Aorta (tissue), 5 donors: Measurements from ENCODE around the gene POLR1A. TPM values are rescaled to one million over a fixed set of nuclear protein-coding genes. Genes with fewer than 3 reads are reported as not detected.
"Not testable (repeated sequence)": the region's sequence is repeated elsewhere in the genome, so short reads cannot be mapped to it uniquely, and the experiment has no call there.

ENCODE experiments used
- ATAC-seq: fragments of 200-7000 bp; cut with Tn5 transposase; one replicate; pipeline ENCODE4 v1.9.1; 2022; ENCODE audit warnings: moderate library complexity; ENCODE audit not compliant: low FRiP score
- DNase-seq, 2 donors: peaks; one replicate each; pipeline ENCODE4 v3.0.0-alpha.2; 2020
- H3K27ac ChIP-seq, 2 donors: one replicate each; pipeline ENCODE4 v1.5.1; 2013; ENCODE audit warnings: low read length in 2 of 2, mild to moderate bottlenecking in 2 of 2, moderate library complexity in 2 of 2, control low read depth in 1 of 2, inconsistent platforms in 1 of 2, low read depth in 1 of 2
- H3K27me3 ChIP-seq, 2 donors: one replicate each; pipeline ENCODE4 v1.6.1; 2013; ENCODE audit warnings: control low read depth in 1 of 2, low read length in 1 of 2, mild to moderate bottlenecking in 1 of 2, moderate library complexity in 1 of 2; ENCODE audit not compliant: insufficient read depth in 2 of 2, control insufficient read depth in 1 of 2
- H3K36me3 ChIP-seq, 2 donors: one replicate each; pipeline ENCODE4 v1.6.1; 2013; ENCODE audit warnings: control low read depth in 1 of 2, low read length in 1 of 2, mild to moderate bottlenecking in 1 of 2; ENCODE audit not compliant: insufficient read depth in 2 of 2, control insufficient read depth in 1 of 2
- H3K4me1 ChIP-seq, 2 donors: one replicate each; pipeline ENCODE4 v1.6.1; 2013; ENCODE audit warnings: low read length in 2 of 2, control low read depth in 1 of 2, mild to moderate bottlenecking in 1 of 2, moderate library complexity in 1 of 2; ENCODE audit not compliant: insufficient read depth in 2 of 2, control insufficient read depth in 1 of 2
- H3K4me3 ChIP-seq, 2 donors: one replicate each; pipeline ENCODE4 v1.5.1; 2013; ENCODE audit warnings: low read length in 2 of 2, control low read depth in 1 of 2, mild to moderate bottlenecking in 1 of 2
- H3K9me3 ChIP-seq: one replicate; pipeline ENCODE4 v1.6.1; 2013; ENCODE audit warnings: mild to moderate bottlenecking, low read length; ENCODE audit not compliant: control insufficient read depth
- WGBS, 2 donors: extraction: QIAGEN DNeasy Blood & Tissue Kit; methylation state at CpG; one replicate each; pipeline ENCODE4 v1.1.7; 2013; 5-methylcytosine and 5-hydroxymethylcytosine counted together
- intact Hi-C, 2 donors: fragments of 100-400 bp; cut with DNase I; formaldehyde crosslinking; loops; one replicate each; pipeline versions ENCODE4 v1.14.2 to v1.15.0; 2022
- polyA plus RNA-seq, 2 donors: library from polyadenylated mRNA; stranded (reverse); fragments of 200-250 nt; gene quantifications; one replicate each; pipeline ENCODE4 v1.2.3, GENCODE V29; 2013
- total RNA-seq, 2 donors: library from RNA; stranded (reverse); fragmentation: NEBNext Ultra II Directional; extraction: Animal tissue kit (Norgen Biotek cat#: 25700); gene quantifications; one replicate each; pipeline ENCODE4 v1.2.1, GENCODE V29; 2021
- donor health status: healthy with polysubstance abuse.
- donor health status: Bipolar disorder and iron deficiency.
- donor health status: DM: no; HTN: no; CAD: no.
- donor health status: DM: no; HTN: no; CAD: no.
- donor health status: DM: yes; HTN: yes; CAD: no.

Gene POLR1A
- total and polyA plus RNA-seq, 4 donors = 1.4 to 31.5 (median 16.4) TPM

DNA sequence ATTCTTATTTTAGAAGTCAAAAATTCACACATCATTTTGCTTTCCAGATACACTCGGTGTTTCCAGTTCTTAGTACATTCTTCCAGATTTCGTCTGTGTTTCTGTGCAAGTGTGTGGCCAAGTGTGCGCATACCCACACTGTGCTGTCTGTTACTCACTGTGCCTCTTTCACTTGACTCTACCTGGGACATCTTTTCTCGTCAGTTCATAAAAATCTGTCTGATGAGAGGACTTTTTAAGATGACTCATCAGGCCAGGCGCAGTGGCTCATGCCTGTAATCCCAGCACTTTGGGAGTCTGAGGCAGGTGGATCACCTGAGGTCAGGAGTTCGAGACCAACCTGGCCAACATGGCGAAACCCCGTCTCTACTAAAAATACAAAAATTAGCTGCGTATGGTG lies 113.6 kb downstream of the POLR1A start:
- not testable (repeated sequence) for ATAC-seq, H3K27ac ChIP-seq, H3K9me3 ChIP-seq, DNase-seq, H3K36me3 ChIP-seq, H3K4me3 ChIP-seq, H3K27me3 ChIP-seq, H3K4me1 ChIP-seq
- 96 to 99% methylated on average over 9 of the region's 9 CpGs for WGBS, 2 donors
- intact Hi-C loops = loop anchor here (10.0 kb wide), 2 partner anchors 107 to 257 kb away; partner anchors contain the start of gene ST3GAL5 (in 1 of the 2)

DNA sequence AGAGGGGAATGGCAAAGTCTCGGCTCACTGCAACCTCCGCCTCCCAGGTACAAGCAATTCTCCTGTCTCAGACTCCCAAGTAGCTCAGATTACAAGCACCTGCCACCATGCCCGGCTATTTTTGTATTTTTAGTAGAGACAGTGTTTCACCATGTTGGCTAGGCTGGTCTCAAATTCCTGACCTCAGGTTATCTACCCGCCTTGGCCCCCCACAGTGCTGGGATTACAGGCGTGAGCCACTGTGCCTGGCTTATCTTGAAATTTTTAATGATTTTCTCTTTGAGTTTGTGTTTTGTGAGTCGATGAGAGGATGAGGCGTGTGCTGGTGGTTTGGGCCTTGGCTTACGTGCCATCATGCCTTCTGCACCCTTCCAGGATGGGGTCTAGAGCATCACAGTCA lies 115.6 kb downstream of the POLR1A start:
- WGBS, 2 donors = 92% methylated on average over 8 of the region's 8 CpGs
- DNase-seq (no peak), ATAC-seq (no peak)
- Histone ChIP-seq H3K27me3 (no peaks in the 10 kb centered on the region), H3K9me3 (no peaks in the 10 kb centered on the region), H3K27ac (no peak overlapping the region), H3K4me3 (no peak overlapping the region), H3K36me3 (no peaks in the 10 kb centered on the region), H3K4me1 (no peaks in the 10 kb centered on the region)
- intact Hi-C loops = loop anchor here (10.0 kb wide), 2 partner anchors 105 to 255 kb away; partner anchors contain the start of gene ST3GAL5 (in 1 of the 2)

GRCh38 chr2:85989288-85989865 lies 116.3 kb downstream of the POLR1A start:
- intact Hi-C loops = no loop called here
- no peak overlapping the region for H3K4me3 ChIP-seq
- DNase-seq (no peak), ATAC-seq (no peak)
- H3K27ac ChIP-seq = no peak overlapping the region
- H3K36me3 ChIP-seq = no peaks in the 10 kb centered on the region
- 84 to 91% methylated on average over 7 of the region's 7 CpGs for WGBS, 2 donors
- H3K27me3 ChIP-seq = no peaks in the 10 kb centered on the region
- no peaks in the 10 kb centered on the region for H3K4me1 ChIP-seq
- H3K9me3 ChIP-seq = no peaks in the 10 kb centered on the region

- Histone ChIP-seq H3K4me1 (no peaks in the 10 kb centered on the region), H3K27me3 (no peaks in the 10 kb centered on the region), H3K36me3 (no peaks in the 10 kb centered on the region), H3K27ac (no peak overlapping the region), H3K9me3 (no peaks in the 10 kb centered on the region), H3K4me3 (no peak overlapping the region)
- intact Hi-C loops = no loop called here
- DNase-seq = no peak
- 91 to 92% methylated on average over 7 of the region's 7 CpGs for WGBS, 2 donors
- no peak for ATAC-seq
Observed at GRCh38 chr2:85988914-85989270, 116.8 kb downstream of the POLR1A start.

DNA sequence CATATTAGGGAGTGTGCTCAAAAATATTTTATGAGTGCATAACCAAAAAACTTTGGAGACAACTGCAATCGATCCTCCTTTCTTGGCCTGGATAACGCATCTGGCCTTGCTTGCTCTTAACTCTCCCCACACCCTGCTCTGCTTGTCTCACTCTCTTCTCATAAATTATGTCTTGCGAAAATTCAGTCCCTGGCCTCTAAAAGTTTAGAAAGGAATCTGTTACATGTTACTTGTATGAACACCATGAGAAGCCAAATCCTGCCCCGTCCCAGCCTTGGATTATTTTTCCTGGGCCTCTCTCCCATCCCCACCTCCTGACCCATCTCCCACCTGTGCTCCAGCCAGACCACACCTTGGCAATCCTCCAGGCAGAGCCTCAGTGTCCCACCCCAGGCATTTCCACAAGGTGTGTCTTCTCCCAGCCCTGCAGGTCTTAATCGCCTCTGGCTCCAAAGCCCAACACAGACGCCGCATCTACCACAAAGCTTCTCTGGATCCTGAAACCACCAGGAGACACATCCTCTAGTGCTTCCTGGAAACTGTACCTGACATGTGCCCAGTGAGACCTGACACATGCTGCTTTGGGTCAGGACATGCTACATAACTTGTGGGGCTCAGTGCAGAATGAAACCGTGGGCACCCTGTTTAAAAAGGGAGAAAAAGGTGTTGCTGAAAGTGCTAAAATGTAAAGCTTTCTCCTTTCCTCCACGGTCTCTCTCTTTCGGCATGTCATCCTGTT lies 117.3 kb downstream of the POLR1A start:
- peak; percentile 76 for ATAC-seq
- no peak overlapping the region for H3K27ac ChIP-seq

DNA sequence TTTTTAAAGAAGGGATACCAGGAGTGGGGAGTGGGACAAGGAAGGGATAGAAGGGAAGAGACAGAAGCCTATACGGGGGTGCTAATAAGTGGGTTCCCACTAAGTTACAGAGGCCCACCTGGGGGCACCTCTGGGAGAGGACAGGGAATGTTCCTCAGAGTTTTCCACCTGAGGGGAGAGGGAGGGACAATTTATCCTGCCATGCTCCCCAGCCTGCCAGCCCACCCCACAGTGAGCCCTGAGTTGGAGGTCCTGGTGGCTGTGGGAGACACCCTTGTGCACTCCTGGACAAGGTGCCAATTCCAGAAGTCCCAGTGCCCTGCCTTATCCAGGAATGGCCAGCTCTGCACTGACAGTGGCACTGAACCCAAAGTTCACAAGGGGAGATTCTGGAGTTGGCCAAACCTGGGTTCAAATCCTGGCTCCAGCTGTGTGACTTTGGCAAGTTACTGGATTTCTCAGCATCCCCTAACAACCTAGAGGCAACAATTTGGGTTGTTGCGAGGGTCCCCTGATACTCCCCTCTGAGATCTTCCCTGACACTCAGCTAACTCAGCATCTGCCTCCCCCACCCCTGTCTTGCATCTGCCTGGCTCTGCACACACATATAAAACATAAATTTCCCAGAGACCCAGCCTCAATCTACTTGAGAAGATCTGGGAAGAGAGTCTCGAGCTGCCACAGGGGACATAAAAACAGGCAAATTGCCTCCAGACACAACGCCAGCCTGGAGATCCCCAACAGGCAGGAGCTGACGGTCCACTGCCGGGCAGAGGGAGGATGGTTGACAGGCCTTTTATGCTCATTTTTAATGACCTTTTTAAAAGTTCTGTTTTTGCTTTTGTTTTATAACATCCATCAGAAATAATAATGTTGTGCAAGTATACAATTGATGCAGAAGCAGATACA lies 118.2 kb downstream of the POLR1A start:
- no peaks in the 10 kb centered on the region for H3K36me3 ChIP-seq
- H3K4me3 ChIP-seq = no peak overlapping the region
- H3K27me3 ChIP-seq = no peaks in the 10 kb centered on the region
- no peaks in the 10 kb centered on the region for H3K4me1 ChIP-seq
- ATAC-seq (no peak), DNase-seq (no peak)
- 66 to 75% methylated on average over 6 of the region's 6 CpGs for WGBS, 2 donors
- intact Hi-C loops = no loop called here
- no peak overlapping the region for H3K27ac ChIP-seq
- no peaks in the 10 kb centered on the region for H3K9me3 ChIP-seq

More for the DNA sequence above, 117.3 kb downstream of the POLR1A start:
- no peak for DNase-seq
- WGBS, 2 donors = 73% methylated on average over 10 of the region's 10 CpGs
- Histone ChIP-seq H3K9me3 (no peaks in the 10 kb centered on the region), H3K36me3 (no peaks in the 10 kb centered on the region), H3K4me3 (no peak overlapping the region), H3K27me3 (no peaks in the 10 kb centered on the region), H3K4me1 (no peaks in the 10 kb centered on the region)
- intact Hi-C loops = no loop called here

DNA sequence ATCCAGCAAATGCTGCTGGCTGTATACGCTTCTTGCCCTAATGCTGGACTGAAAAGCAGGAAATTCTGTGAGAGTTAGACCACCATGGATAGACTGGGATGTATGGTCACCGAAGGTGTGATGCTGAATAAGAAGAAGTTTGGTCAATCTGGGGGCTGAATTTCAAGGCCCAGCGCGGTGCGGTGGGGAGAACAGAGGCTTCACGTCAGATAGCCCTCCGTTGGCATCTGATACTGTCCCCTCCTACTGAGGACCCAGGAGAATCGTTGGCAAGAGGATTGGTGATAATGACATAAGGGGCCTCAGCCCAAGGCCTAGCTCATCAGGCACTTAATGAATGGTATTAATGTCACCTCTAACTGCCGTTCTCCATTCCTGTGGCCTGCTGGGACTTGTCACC lies 119.6 kb downstream of the POLR1A start:
- ATAC-seq (no peak), DNase-seq (no peak)
- H3K4me1 ChIP-seq = no peaks in the 10 kb centered on the region
- no peaks in the 10 kb centered on the region for H3K9me3 ChIP-seq
- H3K27me3 ChIP-seq = no peaks in the 10 kb centered on the region
- H3K4me3 ChIP-seq = no peak overlapping the region
- intact Hi-C loops = no loop called here
- 92 to 95% methylated on average over 9 of the region's 9 CpGs for WGBS, 2 donors
- H3K27ac ChIP-seq = no peak overlapping the region
- no peaks in the 10 kb centered on the region for H3K36me3 ChIP-seq

DNA sequence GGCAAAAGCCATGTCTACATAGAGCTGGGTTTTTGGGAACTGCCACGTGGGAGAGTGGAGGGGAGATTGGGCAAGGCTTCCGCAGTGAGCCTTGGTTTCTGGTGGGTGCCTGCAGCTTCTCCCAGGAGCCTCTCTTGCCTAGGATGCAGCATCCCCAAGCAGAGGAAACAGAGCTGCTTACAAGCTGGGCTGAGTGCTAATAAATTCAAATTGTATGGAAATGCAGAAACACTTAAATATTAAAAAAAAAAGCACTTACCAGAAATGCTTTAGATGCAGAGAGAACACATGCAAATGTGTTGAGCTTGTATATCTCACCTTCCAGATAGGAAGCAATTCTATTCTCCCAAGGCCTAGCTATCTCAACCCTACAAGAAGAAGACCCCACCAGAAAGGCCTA lies 120.9 kb downstream of the POLR1A start:
- H3K27ac ChIP-seq = no peak overlapping the region
- ATAC-seq = no peak
- no peak overlapping the region for H3K4me3 ChIP-seq
- no peak for DNase-seq
- H3K36me3 ChIP-seq = no peaks in the 10 kb centered on the region
- H3K9me3 ChIP-seq = no peaks in the 10 kb centered on the region
- intact Hi-C loops = no loop called here
- 85 to 88% methylated on average over 2 of the region's 2 CpGs for WGBS, 2 donors
- no peaks in the 10 kb centered on the region for H3K27me3 ChIP-seq
- no peaks in the 10 kb centered on the region for H3K4me1 ChIP-seq
